PC-3 (cell line): Measurements from ENCODE around the gene ABCG2.

Source experiments
- CTCF ChIP-seq: fragments of 300-600 bp; sonication (generic); conservative IDR thresholded peaks from 2 replicates; pipeline ENCODE4 v1.5.1; 2017; ENCODE audit warnings: antibody characterized with exemption, low read depth, mild to moderate bottlenecking, low read length
- EZH2phosphoT487 ChIP-seq: fragments of 300-600 bp; sonication (generic); IDR thresholded peaks from 2 replicates; pipeline ENCODE4 v1.6.1; 2018; ENCODE audit warnings: mild to moderate bottlenecking, antibody characterized with exemption, low read length, borderline replicate concordance

GRCh38 chr4:88196013-88196365 is 37.5 kb upstream of the ABCG2 start:
- no peak for TF ChIP-seq CTCF
- TF ChIP-seq EZH2phosphoT487, result no peak
